ENCODE results near the gene SHISAL2A. TPM values are rescaled to one million over a fixed set of nuclear protein-coding genes. Genes with fewer than 3 reads are reported as not detected.
A peak's percentile ranks its signal among the peaks of the same experiment; 100 is the strongest.

The SHISAL2A gene
- total and polyA plus RNA-seq, 2 of the 8 experiments (the other 6 are each of a cell fraction or from before 2014, with no cell fraction given): 0.74 to 2.1 TPM

DNA sequence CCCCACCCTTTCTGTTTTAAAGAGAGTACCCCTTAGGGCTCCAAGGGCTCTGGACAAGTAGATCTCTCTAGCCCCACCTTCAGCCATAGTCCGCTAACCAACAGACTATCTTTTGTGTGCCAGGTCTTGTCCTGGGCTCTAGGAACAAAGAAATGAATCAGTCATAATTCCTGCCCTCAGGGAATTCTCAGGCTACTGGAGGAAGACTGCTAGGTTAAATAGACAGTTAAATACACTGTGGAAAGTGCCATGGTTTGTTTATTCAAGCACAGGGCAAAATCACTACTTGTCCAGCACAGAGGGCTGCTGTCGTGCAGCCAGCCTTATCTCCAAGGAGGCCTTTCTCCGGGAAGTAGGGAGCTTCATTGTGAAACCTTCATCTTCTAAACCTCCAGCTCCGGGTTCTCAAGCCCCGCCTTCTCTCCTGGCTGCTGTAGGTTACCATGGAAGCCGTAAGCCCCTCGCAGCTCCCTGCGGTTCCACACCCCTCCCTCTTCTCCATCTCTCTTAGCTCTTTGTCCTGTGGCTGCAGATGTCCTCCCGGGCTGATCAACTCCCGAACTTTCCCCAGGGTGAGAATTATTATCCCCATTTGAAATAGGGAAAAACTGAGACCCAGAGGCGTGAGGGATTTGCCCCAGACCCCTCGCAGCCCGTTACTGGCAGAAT, 29.8 kb downstream of the SHISAL2A start:
- Histone ChIP-seq H4K20me1 (replicated peaks in 1 of 2; ENCODE audit: control insufficient read depth in 1 of 2, insufficient read depth in 2 of 2, low read length in 2 of 2) (no peaks in the 10 kb centered on the region), H3K4me2 (ENCODE audit: insufficient read depth in 1 of 2, low read depth in 2 of 2, low read length in 2 of 2) (peak overlapping the region; percentile 45 to 73), H2AFZ (ENCODE audit: low read length) (peak overlapping the region; percentile 66), H3K14ac (ENCODE audit: insufficient read length) (no peak overlapping the region), H3K18ac (ENCODE audit: extremely low read depth, low read length) (no peak overlapping the region; the same call in 1 of the 2 replicates), H3K79me1 (ENCODE audit: low read depth, low read length) (no peaks in the 10 kb centered on the region), H3K9ac (replicated peaks in 1 of 4; ENCODE audit: extremely low read depth in 1 of 4, low read depth in 3 of 4, low read length in 3 of 4) (peak overlapping the region in 1 of 4 experiments; percentile 10; a peak in 2 of 7 replicates), H3K36me3 (ENCODE audit: control insufficient read depth in 2 of 4, insufficient read depth in 4 of 4, low read length in 3 of 4) (no peaks in the 10 kb centered on the region), H3K4ac (replicated peaks; ENCODE audit: insufficient read length, low read depth, low read length) (no peak overlapping the region), H4K8ac (ENCODE audit: extremely low read depth, insufficient read depth, low read length) (no peak overlapping the region), H3K56ac (replicated peaks; ENCODE audit: insufficient read length, low read depth, low read length) (no peak overlapping the region), H3K79me2 (ENCODE audit: control insufficient read depth in 1 of 2, insufficient read depth in 2 of 2, low read length in 2 of 2) (no peaks in the 10 kb centered on the region), H3K4me1 (replicated peaks in 1 of 4; ENCODE audit: control insufficient read depth in 3 of 4, insufficient read depth in 4 of 4, low read length in 3 of 4) (peaks cover 7 to 26% (median 17%) of the 10 kb centered on the region in 4 experiments), H2BK20ac (ENCODE audit: low read length) (no peak overlapping the region; the same call in none of the 2 replicates), H2AK5ac (ENCODE audit: low read depth, low read length) (no peak overlapping the region), H3K23me2 (ENCODE audit: low read depth, low read length) (no peaks in the 10 kb centered on the region), H4K91ac (replicated peaks; ENCODE audit: insufficient read length, low read length) (no peak overlapping the region), H2BK5ac (ENCODE audit: low read depth, low read length) (no peak overlapping the region), H4K5ac (ENCODE audit: insufficient read length, low read depth, low read length) (no peak overlapping the region), H2BK120ac (replicated peaks; ENCODE audit: low read depth, low read length) (no peak overlapping the region), H2BK12ac (ENCODE audit: low read depth, low read length) (peak overlapping the region; percentile 18; the same call in 1 of the 2 replicates), H3K27me3 (replicated peaks in 1 of 4; ENCODE audit: control insufficient read depth in 3 of 4, extremely low read depth in 1 of 4, insufficient read depth in 3 of 4, low read length in 3 of 4) (no peaks in the 10 kb centered on the region), H3K9me3 (ENCODE audit: insufficient read depth in 2 of 2, low read depth in 1 of 2, low read length in 1 of 2) (no peaks in the 10 kb centered on the region), H3K23ac (ENCODE audit: insufficient read length) (no peak overlapping the region), H2BK15ac (ENCODE audit: low read length) (0 out of 2 replicates have a peak overlapping the region, but pooled peaks have one; percentile 83), H3K4me3 (ENCODE audit: extremely low read depth in 1 of 4, insufficient read depth in 2 of 4, low read depth in 3 of 4, low read length in 4 of 4) (peak overlapping the region in 2 of 4 experiments; percentile 7 to 33; a peak in 3 of 8 replicates), H3K27ac (ENCODE audit: low read depth, low read length) (0 out of 2 replicates have a peak overlapping the region, but pooled peaks have one; percentile 25)
- WGBS, 2 experiments (ENCODE audit: extremely low coverage in 1 of 2, insufficient coverage in 1 of 2, insufficient read length in 1 of 2, insufficient replicate concordance in 2 of 2, low coverage in 1 of 2, low lambda C conversion rate in 2 of 2, missing lambda C conversion rate in 1 of 2): 19% methylated on average over 13 of the region's 13 CpGs; no CpG with 5 or more reads in 1 of the 2 experiments
- FAIRE-seq (peak; percentile 13), DNase-seq (ENCODE audit: low read depth in 1 of 2, low spot score in 2 of 2) (peak; percentile 46 to 75)
- TF ChIP-seq YY1 (IDR thresholded peaks at IDR 0.05; ENCODE audit: low read depth, low read length): no peak
- TF ChIP-seq KDM1A (IDR thresholded peaks at IDR 0.05; ENCODE audit: borderline replicate concordance, low read length): peak; percentile 76; the same call in 1 of the 2 replicates
- CTCF ChIA-PET (ENCODE audit: partially characterized antibody): interaction anchor here (1.6 kb wide), 1 partner anchor 20 kb away, joined by 5 read pairs; no protein-coding TSS in a partner anchor
- POLR2A ChIA-PET (ENCODE audit: partially characterized antibody): interaction anchor here (0.7 to 1.2 kb wide), 6 partner anchors 11 to 259 kb away, joined by 3 to 5 read pairs (median 4); partner anchors contain the start of genes ORC1, PRPF38A, SHISAL2A and TUT4

Data from H1 (cell line).